AG08396 (cell line): ENCODE results near the gene IL31.

Experiments
- DNase-seq: peaks from one replicate; pipeline ENCODE4 v3.0.0; 2012; ENCODE audit warnings: low spot score, mixed read lengths

The IL31 gene

DNA sequence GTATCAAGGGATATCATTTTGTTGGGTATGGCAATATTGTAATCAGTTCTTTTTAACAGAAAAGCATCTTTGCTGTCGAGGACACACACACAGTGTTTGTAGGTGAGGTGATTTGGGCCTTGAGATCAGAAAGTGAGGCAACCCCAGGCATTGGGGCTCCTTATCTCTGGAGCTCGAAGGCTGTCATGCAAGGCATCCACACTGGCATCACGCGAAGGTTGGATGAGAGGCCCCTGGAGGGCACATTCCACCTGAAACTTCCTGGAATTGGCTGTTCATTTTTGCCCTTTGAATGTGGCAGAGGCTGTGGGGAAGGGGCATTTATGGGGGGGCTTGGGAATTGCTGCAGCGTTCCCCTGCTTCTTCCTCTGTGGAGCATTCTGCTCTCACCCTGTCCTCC lies 45.5 kb downstream of the IL31 start:
- no peak for DNase-seq

- DNase-seq = no peak
Measured at GRCh38 chr12:122127839-122128238, 46.2 kb downstream of the IL31 start.

GRCh38 chr12:122126713-122127597 lies 47.1 kb downstream of the IL31 start:
- DNase-seq = no peak

DNA sequence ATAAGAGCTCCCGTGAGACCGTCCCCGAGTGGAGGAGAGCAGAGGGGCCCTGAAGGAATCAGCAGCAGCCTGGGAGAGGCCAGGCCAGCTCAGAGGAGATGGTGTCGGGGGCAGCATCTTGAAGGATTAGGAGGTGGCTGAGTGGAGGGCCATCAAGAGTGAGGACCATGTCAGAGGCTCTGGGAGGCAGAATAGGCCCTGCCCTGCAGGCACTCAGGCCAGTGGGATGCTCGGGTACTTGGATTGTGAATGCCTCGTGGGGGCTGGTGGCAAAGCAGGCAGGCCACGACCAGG lies 47.7 kb downstream of the IL31 start:
- DNase-seq = no peak

- DNase-seq = no peak
Measured at GRCh38 chr12:122125452-122126341, 48.3 kb downstream of the IL31 start.

DNA sequence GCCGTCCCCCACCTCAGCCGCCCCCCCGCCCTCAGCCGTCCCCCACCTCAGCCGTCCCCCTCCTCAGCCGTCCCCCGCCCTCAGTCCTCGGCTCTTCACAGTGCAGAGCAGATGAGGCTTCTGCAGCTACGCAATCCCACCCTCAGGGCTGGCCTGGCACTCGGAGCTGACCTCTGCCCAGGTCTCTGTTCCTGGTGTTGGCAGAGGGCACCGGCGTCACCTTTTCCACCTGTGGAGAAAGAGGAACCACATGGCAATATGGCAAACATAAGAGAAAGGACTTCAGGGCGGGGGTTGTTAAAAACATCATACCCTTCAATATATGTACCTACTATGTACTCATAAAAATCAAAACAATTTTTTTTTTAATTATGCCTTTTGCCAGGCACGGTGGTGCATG lies 49.7 kb downstream of the IL31 start:
- no peak for DNase-seq

- DNase-seq = no peak
Measured at GRCh38 chr12:122123761-122124145, 50.3 kb downstream of the IL31 start.

DNA sequence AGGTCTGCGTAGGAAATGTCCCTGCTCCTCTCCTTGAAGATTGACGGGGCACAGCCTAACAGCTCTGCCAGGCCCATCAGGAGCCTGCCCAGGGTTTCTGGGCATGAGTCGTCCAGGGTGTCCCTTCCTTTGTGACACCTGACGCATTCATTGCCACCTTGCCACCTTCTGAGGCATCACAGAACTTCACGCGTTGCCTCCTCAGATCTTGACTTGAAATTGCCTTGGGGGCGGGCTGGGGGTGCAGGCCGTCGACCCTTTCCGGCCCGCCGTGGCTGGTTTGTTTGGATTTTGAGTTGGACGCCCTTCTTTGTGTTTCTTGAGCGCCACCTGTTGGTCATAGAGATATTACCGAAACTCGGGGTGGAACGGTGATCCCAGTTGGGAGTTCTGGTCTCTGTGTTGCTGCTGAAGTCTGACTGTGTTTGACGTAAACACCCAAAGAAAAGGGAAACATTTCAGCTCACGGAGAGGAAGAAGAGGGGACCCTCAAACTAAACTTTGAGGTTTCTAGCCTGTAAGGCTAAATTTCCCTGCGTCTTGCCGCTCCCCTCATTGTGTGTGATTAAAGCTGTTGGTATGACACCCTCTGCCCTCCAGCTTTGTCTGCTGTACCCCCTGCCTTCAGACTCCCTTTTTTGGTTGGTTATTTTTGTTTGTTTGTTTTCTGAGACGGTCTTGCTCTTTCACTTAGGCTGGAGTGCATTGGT lies 50.8 kb downstream of the IL31 start:
- peak; percentile 75 for DNase-seq
